GM18498 (cell line): ENCODE data around the gene RIIAD1.

Experiments used
- ATAC-seq: cut with Tn5 transposase; IDR thresholded peaks from one replicate; pipeline ENCODE4 v1.9.1; 2021; ENCODE audit warnings: mild to moderate bottlenecking, moderate library complexity; ENCODE audit not compliant: unreplicated experiment

The RIIAD1 gene

GRCh38 chr1:151710187-151710840 is 11.0 kb upstream of the RIIAD1 start:
- no peak for ATAC-seq

DNA sequence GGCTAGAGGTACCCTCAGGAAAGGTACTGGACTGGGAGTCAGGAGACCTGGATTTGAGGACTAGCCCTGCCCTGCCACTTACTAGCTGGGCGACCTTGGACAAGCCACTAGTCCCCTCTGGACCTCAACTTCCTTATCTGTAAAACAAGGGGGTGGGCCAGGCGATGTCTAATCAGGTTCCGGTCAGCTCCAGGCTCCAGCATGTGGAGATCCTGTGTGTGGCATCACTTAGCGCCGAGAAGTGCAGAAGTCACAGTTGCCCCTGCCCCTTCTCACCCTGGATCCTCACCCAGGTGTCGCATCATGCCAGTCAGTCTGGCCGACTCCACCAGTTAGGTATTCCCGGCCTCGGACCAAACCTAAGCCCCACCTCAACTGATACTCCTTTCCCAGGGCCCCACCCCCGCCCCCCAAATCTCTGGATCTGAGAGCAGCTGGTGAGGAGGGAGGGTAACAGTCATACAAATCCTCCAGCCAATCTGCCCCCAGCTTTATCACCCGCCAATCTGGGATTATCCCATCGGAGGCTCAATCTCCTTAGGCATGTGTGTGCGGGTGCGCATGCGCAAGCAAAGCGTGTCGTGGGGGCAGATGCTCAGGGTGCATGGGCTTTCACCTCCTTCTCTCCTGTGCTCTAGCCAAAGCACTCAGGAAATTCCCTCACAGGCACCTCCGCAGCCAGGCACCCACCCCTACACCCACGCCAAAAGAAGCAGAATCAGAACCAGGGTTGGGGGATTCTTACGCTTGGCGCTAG is 10.1 kb upstream of the RIIAD1 start:
- no peak for ATAC-seq

DNA sequence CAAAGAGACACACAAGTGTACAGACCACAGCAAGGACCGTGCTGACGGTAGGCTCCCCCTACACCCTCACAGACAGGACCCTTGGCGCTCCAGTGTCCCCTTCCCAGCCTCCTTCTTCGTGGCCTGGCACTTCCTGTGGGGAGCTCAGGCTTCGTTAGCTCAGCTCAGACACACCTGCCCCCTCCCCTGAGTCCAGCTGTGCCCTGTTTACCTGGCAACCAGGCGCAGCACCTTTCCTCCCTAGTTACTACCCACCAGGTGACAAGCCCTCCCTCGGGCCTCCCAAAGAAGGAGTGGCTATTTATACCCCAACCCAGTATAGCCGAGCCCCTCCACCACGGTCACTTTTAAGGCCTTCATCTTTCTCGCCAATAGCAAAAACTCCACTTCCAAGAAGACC is 9.4 kb upstream of the RIIAD1 start:
- ATAC-seq = no peak

DNA sequence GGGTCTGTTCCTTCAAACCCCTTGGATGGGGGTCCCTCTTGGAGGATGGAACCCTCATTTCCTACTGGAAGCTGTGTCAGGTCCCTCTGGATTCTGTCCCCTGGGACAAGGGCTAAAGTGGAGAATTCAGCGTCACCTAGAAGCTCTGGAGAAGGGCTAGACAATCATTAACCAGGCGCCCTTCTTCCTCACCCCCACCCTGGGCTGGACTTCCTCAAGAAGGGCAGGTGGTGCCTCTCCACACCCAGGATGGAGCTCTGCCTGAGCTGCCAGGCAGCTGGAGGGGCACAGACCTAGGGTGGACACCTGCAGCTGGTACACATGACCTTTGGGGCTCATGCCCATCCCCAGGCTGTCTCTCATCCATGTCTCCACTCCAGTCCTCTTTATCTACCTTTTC is 8.3 kb upstream of the RIIAD1 start:
- ATAC-seq = no peak

DNA sequence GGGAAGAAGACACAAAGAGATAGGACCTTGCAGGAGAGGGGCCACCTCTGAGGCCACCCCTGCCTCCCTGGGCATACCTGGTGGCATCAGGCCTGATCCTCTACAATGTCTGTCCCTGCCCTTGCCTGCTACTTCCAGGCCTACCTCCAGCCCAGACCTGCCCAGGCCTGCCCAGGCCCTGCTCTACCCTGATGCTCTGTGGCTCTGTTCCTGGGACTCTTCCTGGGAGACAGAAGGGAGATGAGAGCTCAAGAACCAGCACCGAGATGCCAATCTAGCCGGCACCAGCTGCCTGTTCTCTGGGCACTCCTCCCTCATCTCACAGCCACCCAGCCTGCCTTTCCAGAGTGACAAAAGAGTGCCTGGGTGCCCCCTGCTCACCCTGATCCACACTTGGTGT is 7.4 kb upstream of the RIIAD1 start:
- ATAC-seq = no peak

DNA sequence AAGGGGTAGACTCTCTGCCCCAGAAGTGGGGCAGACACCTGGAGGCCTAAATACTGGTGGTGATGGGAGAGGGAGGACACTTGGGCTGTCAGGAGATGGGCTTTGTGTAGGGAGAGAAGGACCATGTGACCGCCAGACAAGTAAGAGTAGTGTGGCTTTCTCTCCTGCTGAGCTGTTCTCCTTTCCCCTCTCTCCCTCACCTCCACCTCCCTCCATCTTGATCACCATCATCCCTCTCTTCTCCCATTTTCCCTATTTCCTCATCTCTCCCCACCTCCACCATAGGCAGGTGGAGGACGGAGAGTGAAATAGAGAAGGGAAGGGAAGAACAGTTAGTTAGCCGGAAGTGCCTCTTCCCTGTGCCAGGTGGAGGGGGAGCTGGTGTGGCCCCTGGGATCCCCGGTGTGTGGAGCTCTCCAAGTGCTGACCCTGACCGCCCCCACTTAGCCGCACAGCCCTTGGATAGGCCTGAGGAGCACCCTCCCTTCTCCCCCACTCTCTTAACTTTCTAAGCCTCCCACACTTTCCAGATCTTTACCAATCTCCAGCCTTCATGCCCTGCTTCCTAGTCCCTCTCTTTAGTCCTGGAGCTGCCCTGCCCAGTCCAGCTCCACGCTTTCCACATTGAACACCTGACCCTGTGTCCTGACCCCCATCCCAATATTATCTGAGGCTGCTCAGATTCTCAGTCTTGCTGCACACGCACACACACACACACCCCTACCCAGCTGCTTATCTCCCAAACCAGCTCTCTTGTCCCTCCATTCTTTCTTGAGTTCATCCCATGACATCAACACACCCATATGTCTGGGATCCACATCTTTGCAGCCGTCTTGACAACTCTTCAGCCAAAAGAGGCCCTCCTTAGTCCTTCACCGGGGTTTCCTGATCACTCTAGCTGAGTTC is 6.2 kb upstream of the RIIAD1 start:
- ATAC-seq = no peak

DNA sequence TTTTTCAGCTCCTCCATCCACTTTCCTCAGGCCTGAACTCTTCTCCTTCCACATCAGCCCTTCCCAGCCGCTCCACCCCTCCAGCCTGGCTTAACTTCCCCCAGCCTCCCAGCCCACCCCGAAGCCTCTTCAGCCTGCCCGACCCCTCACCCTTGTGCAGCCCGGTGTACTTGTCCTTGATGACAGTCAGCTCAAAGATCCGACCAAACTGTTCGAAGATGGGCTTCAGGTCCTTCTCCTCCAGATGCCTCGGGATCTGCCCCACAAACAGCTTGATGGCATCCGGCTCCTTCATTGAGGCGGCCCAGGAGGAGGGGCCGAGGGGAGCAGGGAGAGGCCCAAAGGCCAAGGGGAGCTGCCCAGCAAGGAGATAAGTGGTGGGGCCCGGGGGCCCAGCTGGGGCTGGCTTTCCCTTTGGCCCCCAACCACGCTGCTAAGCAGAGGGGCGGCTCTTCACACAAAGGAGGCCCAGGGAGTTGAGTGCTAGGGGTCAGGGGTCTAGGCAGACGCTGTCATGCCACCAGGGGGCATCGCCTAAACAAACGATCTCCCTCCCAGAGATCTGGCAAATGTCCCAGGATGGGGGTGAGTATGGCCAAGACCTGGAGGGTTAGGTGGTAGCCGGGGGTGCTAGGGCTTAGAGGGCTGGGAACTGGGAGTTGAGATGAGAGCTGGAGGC is 5.5 kb upstream of the RIIAD1 start:
- ATAC-seq = no peak

- ATAC-seq = no peak
These were observed 4.9 kb upstream of the RIIAD1 start for GRCh38 chr1:151716405-151716762.

DNA sequence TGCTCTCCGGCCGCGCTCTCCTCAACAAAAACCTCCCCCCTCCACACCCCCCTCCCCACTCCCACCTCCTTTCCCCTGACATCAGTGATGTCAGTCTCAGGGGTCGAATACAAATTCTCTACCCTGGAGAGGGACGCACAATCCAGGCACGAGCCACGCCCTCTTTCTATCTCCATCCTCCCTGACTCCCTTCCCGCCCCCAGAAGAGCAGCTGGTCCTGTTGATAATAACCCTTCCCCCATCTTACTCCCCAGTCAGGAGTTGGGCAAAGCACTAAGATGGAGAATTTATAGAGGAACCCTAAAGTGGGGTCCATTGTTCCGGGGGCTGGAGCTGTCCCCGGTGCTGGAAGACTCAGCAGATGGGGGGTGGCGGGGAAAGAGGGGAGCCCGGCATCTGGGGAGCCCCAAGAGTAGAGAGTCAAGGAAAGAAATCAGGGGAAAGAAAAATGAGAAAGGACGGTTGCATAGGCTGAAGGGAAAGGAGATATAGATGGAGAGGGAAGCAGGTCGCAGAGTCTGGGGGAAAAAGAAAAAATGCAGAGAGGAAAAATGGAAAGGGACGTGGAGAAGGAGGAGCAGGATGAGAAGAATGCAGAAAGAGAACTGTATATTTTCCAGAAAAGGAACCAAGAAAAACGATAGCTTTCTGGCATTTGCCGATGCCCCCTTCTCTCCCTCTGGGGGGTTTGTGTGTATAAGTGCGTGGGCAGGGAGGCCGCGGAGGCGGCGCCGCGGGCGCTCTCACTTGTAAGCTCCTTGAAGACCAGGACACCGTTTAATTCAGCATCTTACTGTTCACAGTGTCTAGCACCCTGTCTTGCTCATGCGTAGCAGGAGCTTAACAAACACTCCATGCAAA is 4.3 kb upstream of the RIIAD1 start, which contains the start of gene CELF3:
CELF3 (minus strand) TSS at position 33 of the 861 bp plus-strand sequence. CDS start 783 bp downstream, outside the sequence.
- ATAC-seq = no peak

- no peak for ATAC-seq
These were observed 3.3 kb upstream of the RIIAD1 start for GRCh38 chr1:151718011-151718431.

DNA sequence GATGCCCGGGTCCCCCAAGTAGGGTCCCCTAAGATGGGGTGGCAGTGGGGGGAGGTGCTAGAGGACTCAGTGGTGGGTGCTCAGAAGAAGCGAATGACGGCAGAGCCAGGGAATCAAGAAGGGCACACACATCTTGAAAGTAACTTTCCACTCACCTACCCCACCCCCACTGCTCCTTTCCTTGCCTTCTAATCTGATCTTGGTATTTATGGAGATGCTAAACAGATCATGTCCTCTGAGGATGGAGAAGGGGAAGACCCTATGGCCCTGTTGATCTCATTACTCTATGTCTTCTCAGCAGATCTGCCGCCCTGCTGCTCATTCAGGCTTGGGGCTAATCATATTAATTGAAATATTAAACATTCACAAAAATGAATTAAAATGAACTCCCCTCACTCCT is 2.7 kb upstream of the RIIAD1 start:
- no peak for ATAC-seq

DNA sequence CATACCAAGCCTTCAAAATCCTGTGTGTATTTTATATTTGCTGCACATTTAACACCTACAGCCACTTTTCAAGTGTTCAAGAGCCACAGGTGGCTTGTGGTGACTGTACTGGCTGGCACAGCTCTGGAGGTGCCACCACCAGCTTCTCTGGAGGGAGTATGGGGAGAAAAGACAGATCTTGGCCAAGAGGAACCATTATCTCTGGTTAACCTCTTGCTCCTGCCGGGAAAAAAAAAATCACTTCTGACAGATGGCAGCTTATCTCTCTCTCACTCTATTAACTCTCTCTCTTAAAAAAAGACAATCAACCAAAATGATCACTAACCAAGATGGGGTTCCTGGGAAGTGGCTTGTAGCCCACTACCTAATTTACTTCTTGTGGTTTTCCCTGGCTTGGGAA is 1.2 kb upstream of the RIIAD1 start:
- no peak for ATAC-seq

GRCh38 chr1:151720554-151720953 is 768 bp upstream of the RIIAD1 start:
- ATAC-seq = peak; percentile 66

- ATAC-seq = no peak
These were observed 627 bp downstream of the RIIAD1 start for GRCh38 chr1:151721788-151722510.

- ATAC-seq = no peak
These were observed 2.5 kb downstream of the RIIAD1 start for GRCh38 chr1:151723726-151724370.

- ATAC-seq = no peak
These were observed 7.1 kb downstream of the RIIAD1 start for GRCh38 chr1:151728151-151729054.

- no peak for ATAC-seq
These were observed 8.0 kb downstream of the RIIAD1 start for GRCh38 chr1:151729157-151729965.
